Measurements from ENCODE around the gene AGPAT1.
"Not testable (repeated sequence)": the region's sequence is repeated elsewhere in the genome, so short reads cannot be mapped to it uniquely, and the experiment has no call there.

The AGPAT1 gene

GRCh38 chr6:32147401-32148132 lies 28.3 kb downstream of the AGPAT1 start:
- in situ Hi-C loops (cut with HindIII; ENCODE audit: low sequenced_read_pairs) = no loop called here
- DNase-seq (ENCODE audit: low read depth) = no peak
- TF ChIP-seq CTCF (IDR thresholded peaks at IDR 0.05; ENCODE audit: low read depth, low read length, missing control alignments) = no peak
- no peak overlapping the region for H3K4me3 ChIP-seq (ENCODE audit: low read depth, low read length)

GRCh38 chr6:32146687-32147086 lies 29.2 kb downstream of the AGPAT1 start:
- TF ChIP-seq CTCF (IDR thresholded peaks at IDR 0.05; ENCODE audit: low read depth, low read length, missing control alignments) = no peak
- DNase-seq (ENCODE audit: low read depth) = no peak
- H3K4me3 ChIP-seq (ENCODE audit: low read depth, low read length) = no peak overlapping the region
- in situ Hi-C loops (cut with HindIII; ENCODE audit: low sequenced_read_pairs) = no loop called here

- no peak for TF ChIP-seq CTCF (IDR thresholded peaks at IDR 0.05; ENCODE audit: low read depth, low read length, missing control alignments)
- DNase-seq (ENCODE audit: low read depth) = no peak
- in situ Hi-C loops (cut with HindIII; ENCODE audit: low sequenced_read_pairs) = no loop called here
- no peak overlapping the region for H3K4me3 ChIP-seq (ENCODE audit: low read depth, low read length)
Measured at GRCh38 chr6:32146287-32146686, 29.6 kb downstream of the AGPAT1 start.

- H3K4me3 ChIP-seq (ENCODE audit: low read depth, low read length); in situ Hi-C loops (cut with HindIII; ENCODE audit: low sequenced_read_pairs); DNase-seq (ENCODE audit: low read depth): not testable (repeated sequence)
Measured at GRCh38 chr6:32144238-32144637, 31.6 kb downstream of the AGPAT1 start.

- H3K4me3 ChIP-seq (ENCODE audit: low read depth, low read length) = no peak overlapping the region
- DNase-seq (ENCODE audit: low read depth) = no peak
- in situ Hi-C loops (cut with HindIII; ENCODE audit: low sequenced_read_pairs) = no loop called here
- TF ChIP-seq CTCF (IDR thresholded peaks at IDR 0.05; ENCODE audit: low read depth, low read length, missing control alignments) = no peak
Measured at GRCh38 chr6:32140420-32141046, 35.4 kb downstream of the AGPAT1 start.

- in situ Hi-C loops (cut with HindIII; ENCODE audit: low sequenced_read_pairs) = no loop called here
- no peak for DNase-seq (ENCODE audit: low read depth)
- no peak overlapping the region for H3K4me3 ChIP-seq (ENCODE audit: low read depth, low read length)
- TF ChIP-seq CTCF (IDR thresholded peaks at IDR 0.05; ENCODE audit: low read depth, low read length, missing control alignments) = no peak
Measured at GRCh38 chr6:32139590-32139989, 36.3 kb downstream of the AGPAT1 start.

GRCh38 chr6:32137454-32137853 lies 38.4 kb downstream of the AGPAT1 start:
- no peak overlapping the region for H3K4me3 ChIP-seq (ENCODE audit: low read depth, low read length)
- DNase-seq (ENCODE audit: low read depth) = no peak
- in situ Hi-C loops (cut with HindIII; ENCODE audit: low sequenced_read_pairs) = no loop called here
- TF ChIP-seq CTCF (IDR thresholded peaks at IDR 0.05; ENCODE audit: low read depth, low read length, missing control alignments) = no peak
